H1 (cell line): ENCODE measurements around the gene FSTL4. TPM values are rescaled to one million over a fixed set of nuclear protein-coding genes. Genes with fewer than 3 reads are reported as not detected.

Experiments used
- BACH1 ChIP-seq: IDR thresholded peaks from 2 replicates; pipeline ENCODE4 v1.6.1; 2012; ENCODE audit warnings: low read length, improper control_type of control experiment
- BCL11A ChIP-seq, 2 experiments: IDR thresholded peaks; one replicate each; pipeline ENCODE4 v1.6.1; 2011; ENCODE audit warnings: low read depth in 2 of 2, low read length in 2 of 2, mild to moderate bottlenecking in 2 of 2
- RFX5 ChIP-seq: IDR thresholded peaks from 2 replicates; pipeline ENCODE4 v1.6.1; 2011; ENCODE audit warnings: low read depth, low read length, improper control_type of control experiment, borderline replicate concordance
- polyA plus RNA-seq, 7 experiments: library from polyadenylated mRNA; depleted of rRNA in 3 of 7; stranded (reverse) in 5 of 7; unstranded in 2 of 7; fragments of >200 nt in 5 of 7; fragments of 200-250 nt in 2 of 7; gene quantifications; 1 replicate in 5 of 7; 2 replicates in 1 of 7; 4 replicates in 1 of 7; pipeline versions ENCODE4 v1.2.1 to v1.2.3, GENCODE V29; 2011 to 2013; ENCODE audit warnings: missing spikeins in 2 of 7, mixed read lengths in 2 of 7
- total RNA-seq: library from RNA; stranded (reverse); fragmentation: NEBNext Ultra II Directional; extraction: Animal tissue kit (Norgen Biotek cat#: 25700); gene quantifications from 2 replicates; pipeline ENCODE4 v1.2.1, GENCODE V29; 2021

The FSTL4 gene
- total and polyA plus RNA-seq, 2 of the 8 experiments (the other 6 are each of a cell fraction or from before 2014, with no cell fraction given): 3.1 to 4.1 TPM

DNA sequence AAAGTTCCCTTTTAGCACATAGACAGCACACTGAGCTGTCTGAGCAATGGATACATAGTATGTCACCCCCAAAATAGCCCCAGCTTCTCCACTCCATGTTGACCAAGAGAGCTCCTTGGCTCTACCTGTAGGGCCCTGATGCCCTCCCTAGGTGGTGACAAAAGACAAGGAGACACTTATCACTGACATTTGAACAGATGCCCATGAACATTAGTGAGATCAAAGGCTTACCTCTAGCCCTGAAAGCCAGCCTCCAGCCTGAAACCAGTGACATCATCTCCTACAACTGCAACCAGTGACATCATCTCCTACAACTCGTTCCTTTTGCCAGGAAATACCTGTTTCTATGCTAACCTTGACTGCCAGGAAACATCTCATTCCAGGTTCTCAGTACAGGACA is 122.7 kb downstream of the FSTL4 start (continued):
- no peak for TF ChIP-seq BACH1
- no peak for TF ChIP-seq RFX5
- TF ChIP-seq BCL11A (IDR thresholded peaks at IDR 0.05; ENCODE audit: low read depth in 2 of 2, low read length in 2 of 2): no peak
- TF ChIP-seq, all 59 proteins: peak for 2
